AG09319 (cell line): Measurements from ENCODE around the gene SLC35F1.

ENCODE experiments used
- DNase-seq: peaks from one replicate; pipeline ENCODE4 v3.0.0-alpha.2; 2010; ENCODE audit warnings: low read depth; ENCODE audit errors: extremely low read depth
- TF ChIP-seq, protein P1 (sequence below): IDR thresholded peaks from 2 replicates; pipeline ENCODE4 v1.5.1; 2011; ENCODE audit warnings: low read depth, mild to moderate bottlenecking, inconsistent platforms, low read length, moderate library complexity

Gene SLC35F1

DNA sequence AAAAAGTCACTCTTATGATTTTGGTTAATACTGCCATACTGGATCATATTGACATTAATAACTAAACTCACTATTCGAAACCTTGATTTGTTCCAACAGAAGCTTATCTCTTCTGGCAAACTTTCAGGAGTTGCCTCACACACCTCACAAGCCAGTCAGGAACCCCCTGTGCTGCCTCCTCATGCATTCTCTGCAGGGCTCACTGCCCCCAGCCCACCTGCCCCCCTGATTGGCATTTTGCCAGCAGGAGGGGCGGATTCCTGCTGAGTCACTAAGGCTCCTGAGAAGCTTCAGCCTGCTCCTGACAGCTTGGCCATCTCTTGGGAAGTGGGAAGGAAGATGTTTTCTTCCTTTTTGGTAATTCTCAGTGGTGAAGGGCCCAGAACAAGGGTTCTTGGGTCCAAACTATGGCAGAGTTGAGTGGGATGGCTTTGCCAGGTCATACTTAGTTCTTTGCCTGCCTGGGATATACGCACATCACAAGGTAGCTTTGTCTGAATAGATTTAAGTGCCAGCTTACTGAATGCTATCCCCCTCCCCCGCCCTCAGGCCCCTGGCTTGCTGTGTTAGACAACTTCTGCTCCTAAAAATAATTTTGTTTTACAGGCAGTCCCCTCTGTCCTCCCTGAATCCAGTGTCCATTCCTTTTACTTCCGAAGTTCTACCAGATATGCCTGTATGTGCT is 31.4 kb downstream of the SLC35F1 start:
- no peak for DNase-seq
- TF ChIP-seq, protein P1, sequence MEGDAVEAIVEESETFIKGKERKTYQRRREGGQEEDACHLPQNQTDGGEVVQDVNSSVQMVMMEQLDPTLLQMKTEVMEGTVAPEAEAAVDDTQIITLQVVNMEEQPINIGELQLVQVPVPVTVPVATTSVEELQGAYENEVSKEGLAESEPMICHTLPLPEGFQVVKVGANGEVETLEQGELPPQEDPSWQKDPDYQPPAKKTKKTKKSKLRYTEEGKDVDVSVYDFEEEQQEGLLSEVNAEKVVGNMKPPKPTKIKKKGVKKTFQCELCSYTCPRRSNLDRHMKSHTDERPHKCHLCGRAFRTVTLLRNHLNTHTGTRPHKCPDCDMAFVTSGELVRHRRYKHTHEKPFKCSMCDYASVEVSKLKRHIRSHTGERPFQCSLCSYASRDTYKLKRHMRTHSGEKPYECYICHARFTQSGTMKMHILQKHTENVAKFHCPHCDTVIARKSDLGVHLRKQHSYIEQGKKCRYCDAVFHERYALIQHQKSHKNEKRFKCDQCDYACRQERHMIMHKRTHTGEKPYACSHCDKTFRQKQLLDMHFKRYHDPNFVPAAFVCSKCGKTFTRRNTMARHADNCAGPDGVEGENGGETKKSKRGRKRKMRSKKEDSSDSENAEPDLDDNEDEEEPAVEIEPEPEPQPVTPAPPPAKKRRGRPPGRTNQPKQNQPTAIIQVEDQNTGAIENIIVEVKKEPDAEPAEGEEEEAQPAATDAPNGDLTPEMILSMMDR, result no peak

DNA sequence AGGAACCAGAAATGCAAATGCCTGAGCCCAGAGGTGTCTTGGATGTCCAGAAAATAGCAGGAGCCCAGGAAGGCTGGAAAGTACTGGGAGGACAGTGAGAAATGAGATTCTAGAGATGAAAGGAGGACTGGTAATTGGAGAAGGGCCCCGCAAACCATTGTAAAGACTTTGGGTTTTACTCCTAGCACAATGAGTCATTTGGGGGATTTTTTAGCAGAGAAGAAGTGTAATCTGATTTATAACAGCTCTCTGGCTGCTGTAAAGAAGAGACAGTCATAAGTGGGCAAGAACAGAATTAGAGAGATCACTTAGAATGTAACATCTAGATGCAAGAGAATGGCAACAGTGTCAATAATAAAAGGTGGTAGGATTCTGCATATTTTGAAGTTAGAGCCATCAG is 40.2 kb downstream of the SLC35F1 start:
- no peak for DNase-seq
- TF ChIP-seq, protein P1, result no peak

DNA sequence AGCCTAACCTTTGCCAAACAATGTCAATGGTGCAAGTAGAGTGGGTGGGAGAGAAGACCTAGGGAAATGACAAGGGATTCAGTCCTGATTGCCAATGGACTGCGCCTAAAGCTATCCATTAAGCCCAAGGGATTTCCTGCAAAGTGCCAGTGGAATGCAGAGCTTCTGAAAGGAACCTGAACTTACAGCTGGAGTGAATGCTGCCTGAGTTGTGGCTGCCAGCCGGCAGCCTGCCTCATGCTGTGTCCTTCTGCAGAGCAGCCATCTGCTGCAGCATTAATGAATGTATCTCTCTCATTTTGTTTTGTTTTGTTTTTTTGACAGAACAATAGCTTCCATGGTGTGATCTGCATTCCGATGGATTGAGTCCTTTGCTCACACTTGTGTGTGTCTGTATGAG is 44.7 kb downstream of the SLC35F1 start:
- TF ChIP-seq, protein P1, result no peak
- DNase-seq, result no peak

DNA sequence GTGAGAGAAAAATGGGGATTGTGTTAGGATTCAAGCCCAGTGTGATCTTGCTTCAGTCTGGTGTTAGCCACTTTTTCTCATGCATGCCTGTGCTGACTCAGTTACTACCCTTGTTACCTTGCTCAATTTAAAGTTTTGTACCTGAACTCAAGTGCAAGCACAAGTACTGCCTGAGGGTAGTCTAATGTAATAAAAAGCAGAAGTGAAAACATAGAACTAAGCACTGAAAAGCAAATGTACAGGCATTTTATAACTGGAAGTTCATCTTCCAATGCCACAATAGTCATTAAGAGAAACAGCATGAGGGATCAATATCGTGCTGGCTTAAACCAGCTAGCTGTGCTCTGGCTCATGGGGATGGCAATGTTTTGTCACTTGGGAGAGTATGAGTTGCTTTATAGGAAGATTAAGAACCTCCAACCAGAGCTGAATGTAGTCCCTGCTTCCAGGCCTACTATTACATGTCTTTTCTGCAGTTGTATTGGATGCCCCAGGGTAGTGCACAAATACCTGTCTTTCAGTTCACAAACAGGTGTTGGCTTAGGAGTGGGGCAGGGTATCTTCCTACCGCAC is 48.7 kb downstream of the SLC35F1 start:
- TF ChIP-seq, protein P1, result no peak
- DNase-seq, result no peak

DNA sequence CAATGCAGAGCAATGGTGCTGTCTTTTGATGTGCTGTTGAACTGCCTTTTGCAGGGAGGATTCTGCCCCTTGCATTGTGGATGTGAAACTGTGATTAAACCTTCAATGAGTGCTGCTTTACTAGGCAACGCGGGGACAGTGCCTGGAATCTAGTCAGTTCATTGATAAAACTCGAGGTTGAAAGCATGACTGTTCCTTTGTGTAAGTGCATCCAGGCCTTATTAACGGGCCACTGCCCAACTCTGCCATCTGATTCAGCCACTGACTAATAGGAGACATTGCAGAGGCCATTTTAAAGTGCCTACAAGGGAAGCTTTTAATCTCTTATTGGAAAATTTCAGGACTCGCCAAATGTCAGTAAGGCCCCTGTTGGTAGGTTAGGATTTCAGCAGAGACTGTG is 49.3 kb downstream of the SLC35F1 start:
- TF ChIP-seq, protein P1, result no peak
- DNase-seq, result no peak

DNA sequence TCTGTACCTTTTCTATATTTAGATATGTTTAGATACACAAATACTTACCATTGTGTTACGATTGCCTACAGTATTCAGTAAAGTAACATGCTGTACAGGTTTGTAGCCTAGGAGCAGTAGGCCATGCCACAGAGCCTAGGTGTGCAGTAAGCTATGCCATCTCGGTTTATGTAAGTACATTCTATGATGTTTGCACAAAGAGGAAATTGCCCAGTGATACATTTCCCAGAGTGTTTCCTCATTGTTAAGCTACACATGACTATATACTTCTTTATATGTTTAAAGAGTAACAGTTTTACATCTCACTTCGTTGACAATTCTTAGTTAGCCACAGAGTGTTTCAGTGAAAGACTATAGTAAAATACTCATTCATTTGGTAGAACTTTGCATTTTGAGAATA is 51.5 kb downstream of the SLC35F1 start:
- TF ChIP-seq, protein P1, result no peak
- DNase-seq, result no peak

DNA sequence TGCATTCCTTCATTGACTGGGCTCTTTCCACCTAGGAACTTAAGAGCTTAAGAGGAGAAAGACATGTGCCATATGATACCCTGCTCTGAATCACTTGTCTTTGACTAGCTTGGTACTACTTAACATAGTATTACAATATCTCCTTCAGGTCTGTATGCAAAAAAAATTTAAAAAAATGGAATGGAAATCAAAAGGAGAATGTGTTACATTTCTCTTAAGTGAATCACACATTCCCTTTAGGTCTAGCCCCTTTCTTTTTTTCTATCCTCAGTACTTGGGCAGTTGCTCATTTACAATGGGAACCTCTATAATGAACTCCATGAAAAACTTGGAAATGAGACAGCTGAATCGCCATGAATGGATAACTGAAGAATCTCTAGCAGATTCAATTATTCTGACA is 53.8 kb downstream of the SLC35F1 start:
- TF ChIP-seq, protein P1, result no peak
- no peak for DNase-seq
